Caco-2 (cell line): Measurements from ENCODE around the gene PPP2R5D. TPM values are rescaled to one million over a fixed set of nuclear protein-coding genes. Genes with fewer than 3 reads are reported as not detected.

ENCODE experiments used
- BruUV-seq: library from RNA; stranded (reverse); fragments of 400-500 nt; replicated peaks from 2 replicates; lab custom pipeline; 2021; lab: Mats Ljungman, UMichigan
- CTCF ChIA-PET: fragments of 300-600 bp; sonication (Branson Sonifier 250); formaldehyde crosslinking; loops from one replicate; lab custom pipeline; 2022; ENCODE audit warnings: antibody characterized with exemption; lab: Charles Lee
- POLR2A ChIA-PET: fragments of 300-600 bp; sonication (Branson Sonifier 250); formaldehyde crosslinking; loops from one replicate; lab custom pipeline; 2022; ENCODE audit warnings: antibody characterized with exemption; lab: Charles Lee
- DNase-seq, 2 experiments: peaks; one replicate each; pipeline versions ENCODE4 v3.0.0 to v3.0.0-alpha.2; 2020 to 2022
- H3K27me3 ChIP-seq: replicated peaks from 2 replicates; pipeline ENCODE4 v1.6.0; 2011; ENCODE audit warnings: low read length; ENCODE audit not compliant: control insufficient read depth, insufficient read depth
- H3K36me3 ChIP-seq: 2 replicates; pipeline ENCODE4 v1.5.1; 2011; ENCODE audit warnings: low read length; ENCODE audit not compliant: control insufficient read depth, insufficient read depth
- H3K4me1 ChIP-seq: fragments of 250-450 bp; sonication (Bioruptor Pico); 2 replicates; pipeline ENCODE4 v1.5.1; 2020; ENCODE audit warnings: mild to moderate bottlenecking
- H3K4me3 ChIP-seq: 2 replicates; pipeline ENCODE4 v1.5.1; 2011; ENCODE audit warnings: low read depth, mild to moderate bottlenecking, control low read depth, low read length
- H3K9me3 ChIP-seq: fragments of 250-450 bp; sonication (Bioruptor Pico); 2 replicates; pipeline ENCODE4 v1.5.1; 2020; ENCODE audit warnings: mild to moderate bottlenecking, moderate library complexity
- H3K27ac Mint-ChIP-seq: one replicate; pipeline ENCODE4 v1.8.0; 2022; ENCODE audit warnings: mixed read lengths; ENCODE audit not compliant: unreplicated experiment
- H3K27me3 Mint-ChIP-seq: one replicate; pipeline ENCODE4 v1.8.0; 2022; ENCODE audit warnings: mixed read lengths; ENCODE audit not compliant: insufficient read depth, unreplicated experiment
- H3K36me3 Mint-ChIP-seq: one replicate; pipeline ENCODE4 v1.8.0; 2022; ENCODE audit warnings: mild to moderate bottlenecking, mixed read lengths; ENCODE audit not compliant: insufficient read depth, unreplicated experiment
- H3K4me1 Mint-ChIP-seq: one replicate; pipeline ENCODE4 v1.8.0; 2022; ENCODE audit warnings: low read depth, mixed read lengths; ENCODE audit not compliant: unreplicated experiment
- H3K4me3 Mint-ChIP-seq: one replicate; pipeline ENCODE4 v1.8.0; 2022; ENCODE audit warnings: mild to moderate bottlenecking, moderate library complexity, mixed read lengths; ENCODE audit not compliant: unreplicated experiment
- H3K9me3 Mint-ChIP-seq: one replicate; pipeline ENCODE4 v1.8.0; 2022; ENCODE audit warnings: mixed read lengths; ENCODE audit not compliant: unreplicated experiment
- CTCF ChIP-seq, 2 experiments: fragments of 200-600 bp in 1 of 2; IDR thresholded peaks; 1 replicate in 1 of 2; 2 replicates in 1 of 2; pipeline versions ENCODE4 v1.5.1 to v1.8.0; 2011 to 2022; ENCODE audit warnings: antibody characterized with exemption in 1 of 2, control low read depth in 1 of 2, inconsistent platforms in 1 of 2, low read depth in 1 of 2, low read length in 1 of 2, mild to moderate bottlenecking in 1 of 2, moderate library complexity in 1 of 2; ENCODE audit not compliant: insufficient read depth in 1 of 2, severe bottlenecking in 1 of 2, unreplicated experiment in 1 of 2
- intact Hi-C: fragments of 100-400 bp; cut with micrococcal nuclease; formaldehyde crosslinking; loops from one replicate; pipeline ENCODE4 v1.10.0; 2022; ENCODE audit not compliant: unreplicated experiment
- total RNA-seq: library from RNA; stranded (reverse); gene quantifications from 2 replicates; pipeline ENCODE4 v1.2.3, GENCODE V29; 2022

Gene PPP2R5D
- total RNA-seq, 1 experiment from 2014 or later = 45.0 TPM

GRCh38 chr6:43012364-43012763 lies 28.0 kb downstream of the PPP2R5D start:
- no peak overlapping the region for H3K4me3 ChIP-seq
- intact Hi-C loops = no loop called here
- no peaks in the 10 kb centered on the region for H3K9me3 ChIP-seq
- TF ChIP-seq CTCF (IDR thresholded peaks at IDR 0.05; ENCODE audit: insufficient read depth in 1 of 2, low read depth in 1 of 2, low read length in 1 of 2, severe bottlenecking in 1 of 2, unreplicated experiment in 1 of 2) = no peak
- Mint-ChIP-seq H3K36me3 (peaks cover 49% of the 10 kb centered on the region), H3K4me1 (peaks cover 21% of the 10 kb centered on the region), H3K27me3 (no peaks in the 10 kb centered on the region), H3K27ac (peak overlapping the region; percentile 80), H3K9me3 (no peaks in the 10 kb centered on the region), H3K4me3 (peak overlapping the region; percentile 89)
- no peaks in the 10 kb centered on the region for H3K27me3 ChIP-seq
- H3K4me1 ChIP-seq = 0 out of 2 replicates have a peak, but pooled peaks cover 4% of the 10 kb centered on the region
- ChIA-PET CTCF (interaction anchor here (0.9 kb wide), 1 partner anchor 41 kb away, joined by 3 read pairs; the partner anchor contains the start of gene CUL7), POLR2A (no interaction called here)
- BruUV-seq = no TSS peak
- H3K36me3 ChIP-seq = peaks cover 3% of the 10 kb centered on the region
- DNase-seq = no peak

GRCh38 chr6:43013097-43013842 lies 28.9 kb downstream of the PPP2R5D start:
- no peak for TF ChIP-seq CTCF (IDR thresholded peaks at IDR 0.05; ENCODE audit: insufficient read depth in 1 of 2, low read depth in 1 of 2, low read length in 1 of 2, severe bottlenecking in 1 of 2, unreplicated experiment in 1 of 2)

GRCh38 chr6:43013843-43014433 lies 29.6 kb downstream of the PPP2R5D start, which contains the start of the genes KLHDC3 and MEA1:
Gene KLHDC3, plus strand, starts transcription at chr6:43014249. Its CDS starts 2,944 bp downstream, at chr6:43017193.
Gene MEA1, minus strand, starts transcription at chr6:43013946. Its CDS starts 133 bp downstream, at chr6:43013813.
- no peaks in the 10 kb centered on the region for H3K27me3 ChIP-seq
- no peak for TF ChIP-seq CTCF (IDR thresholded peaks at IDR 0.05; ENCODE audit: insufficient read depth in 1 of 2, low read depth in 1 of 2, low read length in 1 of 2, severe bottlenecking in 1 of 2, unreplicated experiment in 1 of 2)
- peak within 1 kb of the TSS; percentile 68 for H3K4me3 ChIP-seq
- Mint-ChIP-seq H3K36me3 (peaks cover 44% of the 10 kb centered on the region), H3K9me3 (no peaks in the 10 kb centered on the region), H3K4me1 (peaks cover 21% of the 10 kb centered on the region), H3K27ac (peak within 1 kb of the TSS; percentile 80), H3K4me3 (peak within 1 kb of the TSS; percentile 89), H3K27me3 (no peaks in the 10 kb centered on the region)
- 0 out of 2 replicates have a peak, but pooled peaks cover 4% of the 10 kb centered on the region for H3K4me1 ChIP-seq
- no TSS peak for BruUV-seq
- no peaks in the 10 kb centered on the region for H3K9me3 ChIP-seq
- intact Hi-C loops = loop anchor here (1.0 kb wide), 1 partner anchor 46 kb away; no protein-coding TSS in a partner anchor
- peak; percentile 99 for DNase-seq
- H3K36me3 ChIP-seq = no peaks in the 10 kb centered on the region; the same call in 1 of the 2 replicates
- ChIA-PET CTCF (interaction anchor here (0.7 to 2.0 kb wide), 5 partner anchors 18 to 158 kb away, joined by 3 to 7 read pairs (median 3); partner anchors contain the start of gene PEX6), POLR2A (interaction anchor here (0.5 to 2.2 kb wide), 16 partner anchors 8 to 1374 kb away, joined by 3 to 24 read pairs (median 4); partner anchors contain the start of genes BICRAL, CNPY3, CUL7 and KLC4)

More at GRCh38 chr6:43013097-43013842, 28.9 kb downstream of the PPP2R5D start:
- Histone ChIP-seq H3K36me3 (peaks cover 3% of the 10 kb centered on the region), H3K4me1 (0 out of 2 replicates have a peak, but pooled peaks cover 4% of the 10 kb centered on the region), H3K27me3 (no peaks in the 10 kb centered on the region), H3K9me3 (no peaks in the 10 kb centered on the region), H3K4me3 (peak overlapping the region; percentile 63)
- H3K9me3 Mint-ChIP-seq = no peaks in the 10 kb centered on the region
- H3K27me3 Mint-ChIP-seq = no peaks in the 10 kb centered on the region
- H3K4me1 Mint-ChIP-seq = peaks cover 21% of the 10 kb centered on the region
- ChIA-PET CTCF (interaction anchor here (0.6 to 2.0 kb wide), 4 partner anchors 17 to 131 kb away, joined by 3 to 14 read pairs (median 7); partner anchors contain the start of genes CNPY3 and PEX6), POLR2A (interaction anchor here (0.6 to 2.2 kb wide), 10 partner anchors 11 to 1375 kb away, joined by 3 to 24 read pairs (median 6); partner anchors contain the start of genes CNPY3, CUL7, KLC4 and MRPL2)
- BruUV-seq = no TSS peak
- no peak for DNase-seq
- H3K36me3 Mint-ChIP-seq = peaks cover 49% of the 10 kb centered on the region
- peak overlapping the region; percentile 89 for H3K4me3 Mint-ChIP-seq
- H3K27ac Mint-ChIP-seq = peak overlapping the region; percentile 80
- intact Hi-C loops = no loop called here
